Trophoblast cell (in vitro differentiated cells and primary cell): Measurements from ENCODE around the gene XIRP2.

Experiments used
- DNase-seq, 2 donors: peaks; one replicate each; pipeline ENCODE4 v3.0.0-alpha.2; 2016
- H2AFZ ChIP-seq: 2 replicates; pipeline ENCODE4 v1.6.1; 2013; ENCODE audit warnings: low read length, moderate library complexity, mild to moderate bottlenecking; ENCODE audit not compliant: insufficient read depth, poor library complexity
- H2AK5ac ChIP-seq: 2 replicates; pipeline ENCODE4 v1.6.1; 2013; ENCODE audit warnings: mild to moderate bottlenecking, low read length
- H2BK120ac ChIP-seq: 2 replicates; pipeline ENCODE4 v1.6.1; 2013; ENCODE audit warnings: low read length, mild to moderate bottlenecking, moderate library complexity; ENCODE audit not compliant: insufficient read depth, poor library complexity
- H2BK12ac ChIP-seq: 2 replicates; pipeline ENCODE4 v1.6.1; 2013; ENCODE audit warnings: mild to moderate bottlenecking, low read length, moderate library complexity
- H2BK5ac ChIP-seq: 2 replicates; pipeline ENCODE4 v1.6.1; 2013; ENCODE audit warnings: low read length, low read depth, moderate library complexity, mild to moderate bottlenecking; ENCODE audit not compliant: poor library complexity
- H3K14ac ChIP-seq: 2 replicates; pipeline ENCODE4 v1.6.1; 2013; ENCODE audit warnings: mild to moderate bottlenecking, low read length
- H3K18ac ChIP-seq: 2 replicates; pipeline ENCODE4 v1.6.1; 2013; ENCODE audit warnings: mild to moderate bottlenecking, low read length
- H3K23ac ChIP-seq: 2 replicates; pipeline ENCODE4 v1.6.1; 2013; ENCODE audit warnings: low read length
- H3K27ac ChIP-seq: 2 replicates; pipeline ENCODE4 v1.5.1; 2013; ENCODE audit warnings: low read depth, mild to moderate bottlenecking, inconsistent platforms, low read length, moderate library complexity
- H3K27me3 ChIP-seq: 2 replicates; pipeline ENCODE4 v1.6.1; 2013; ENCODE audit warnings: inconsistent platforms, mild to moderate bottlenecking, low read length, moderate library complexity; ENCODE audit not compliant: insufficient read depth
- H3K36me3 ChIP-seq, 2 experiments: 1 replicate in 1 of 2; 2 replicates in 1 of 2; pipeline ENCODE4 v1.6.1; 2013; ENCODE audit warnings: low read length in 2 of 2, mild to moderate bottlenecking in 2 of 2, moderate library complexity in 1 of 2; ENCODE audit not compliant: insufficient read depth in 2 of 2, control insufficient read depth in 1 of 2
- H3K4ac ChIP-seq: 2 replicates; pipeline ENCODE4 v1.6.1; 2013; ENCODE audit warnings: low read depth, mild to moderate bottlenecking, low read length, moderate library complexity
- H3K4me1 ChIP-seq, 2 experiments: 1 replicate in 1 of 2; 2 replicates in 1 of 2; pipeline ENCODE4 v1.6.1; 2013; ENCODE audit warnings: low read length in 2 of 2, mild to moderate bottlenecking in 2 of 2, moderate library complexity in 1 of 2; ENCODE audit not compliant: insufficient read depth in 2 of 2, control insufficient read depth in 1 of 2
- H3K4me2 ChIP-seq: 2 replicates; pipeline ENCODE4 v1.6.1; 2013; ENCODE audit warnings: inconsistent platforms, mild to moderate bottlenecking, low read length, moderate library complexity
- H3K4me3 ChIP-seq: 2 replicates; pipeline ENCODE4 v1.5.1; 2013; ENCODE audit warnings: mild to moderate bottlenecking, low read depth, low read length, inconsistent platforms
- H3K79me1 ChIP-seq: one replicate; pipeline ENCODE4 v1.6.1; 2013; ENCODE audit warnings: low read length
- H3K79me2 ChIP-seq: 2 replicates; pipeline ENCODE4 v1.6.1; 2013; ENCODE audit warnings: low read length, mild to moderate bottlenecking; ENCODE audit not compliant: control insufficient read depth, insufficient read depth, poor library complexity
- H3K9ac ChIP-seq: 2 replicates; pipeline ENCODE4 v1.6.1; 2013; ENCODE audit warnings: mild to moderate bottlenecking, low read length
- H3K9me3 ChIP-seq: 2 replicates; pipeline ENCODE4 v1.6.1; 2013; ENCODE audit warnings: low read depth, mild to moderate bottlenecking, control low read depth, inconsistent platforms, low read length; ENCODE audit not compliant: insufficient read depth
- H4K12ac ChIP-seq: 2 replicates; pipeline ENCODE4 v1.6.1; 2013; ENCODE audit warnings: low read depth, mild to moderate bottlenecking, low read length, moderate library complexity
- H4K8ac ChIP-seq: 2 replicates; pipeline ENCODE4 v1.6.1; 2013; ENCODE audit warnings: low read depth, mild to moderate bottlenecking, low read length, moderate library complexity
- H4K91ac ChIP-seq: one replicate; pipeline ENCODE4 v1.6.1; 2013; ENCODE audit warnings: low read depth, mild to moderate bottlenecking, low read length, moderate library complexity
- WGBS: extraction: QIAGEN DNeasy Blood & Tissue Kit; methylation state at CpG from one replicate; pipeline ENCODE4 v1.1.7; 2013; ENCODE audit warnings: missing lambda C conversion rate; ENCODE audit not compliant: insufficient read length, insufficient coverage; ENCODE audit errors: extremely low coverage; 5-methylcytosine and 5-hydroxymethylcytosine counted together

Gene XIRP2

DNA sequence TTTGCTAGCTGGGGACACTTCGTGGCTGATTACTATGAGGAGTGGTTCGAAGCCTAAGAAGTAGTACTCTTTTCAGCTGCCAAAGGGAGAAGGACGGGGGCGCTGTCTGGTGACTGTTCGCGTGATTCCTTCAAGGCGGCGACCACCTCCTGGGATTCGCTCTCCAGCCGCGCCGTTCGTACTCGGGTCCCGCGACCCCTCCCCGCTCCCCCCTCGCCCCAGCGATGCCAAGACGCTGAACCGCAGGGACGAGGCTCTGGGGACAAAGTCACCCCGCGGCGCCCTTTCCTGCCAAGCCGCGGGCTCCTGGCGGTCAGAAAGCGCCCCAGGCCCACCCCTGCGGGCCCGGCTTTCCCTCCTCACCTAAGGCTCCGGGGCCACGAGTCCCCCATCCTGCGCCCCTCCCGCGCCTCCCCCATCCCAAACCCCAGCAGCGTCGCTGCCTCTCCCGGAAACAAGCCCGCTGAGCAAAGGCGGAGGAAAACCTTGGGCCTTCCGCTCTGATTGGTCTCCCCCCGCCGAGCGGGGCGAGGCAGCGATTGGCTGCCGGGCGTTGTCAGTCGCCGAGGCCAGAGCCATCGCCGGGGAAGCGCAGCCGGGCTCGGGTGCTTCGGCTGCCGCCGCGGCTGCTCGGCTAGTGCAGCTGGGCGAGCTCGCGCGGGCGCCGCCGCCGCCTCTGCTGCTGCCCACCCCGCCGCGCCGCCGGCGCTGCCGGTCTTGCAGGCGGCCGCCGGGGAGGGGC is 404.3 kb downstream of the XIRP2 start, which contains the start of gene B3GALT1:
Gene B3GALT1, plus strand, starts transcription at position 572 of the 742 bp plus-strand sequence.
- H2AFZ ChIP-seq, result peak within 1 kb of the TSS; percentile 60
- peaks cover 10 to 11% of the 10 kb centered on the region in 2 experiments for H3K4me1 ChIP-seq
- H2BK5ac ChIP-seq, result peak within 1 kb of the TSS; percentile 24
- H3K79me1 ChIP-seq, result peaks cover 3% of the 10 kb centered on the region
- peak within 1 kb of the TSS; percentile 48 for H2BK120ac ChIP-seq
- peak within 1 kb of the TSS; percentile 72 for H4K91ac ChIP-seq
- H3K4me2 ChIP-seq, result peak within 1 kb of the TSS; percentile 98
- no peak within 1 kb of the TSS for H3K23ac ChIP-seq
- peak; percentile 68 to 70 for DNase-seq
- H3K18ac ChIP-seq, result no peak within 1 kb of the TSS
- H3K9ac ChIP-seq, result peak within 1 kb of the TSS; percentile 87
- H3K4me3 ChIP-seq, result peak within 1 kb of the TSS; percentile 82
- H4K12ac ChIP-seq, result peak within 1 kb of the TSS; percentile 75
- peak within 1 kb of the TSS; percentile 24 for H3K4ac ChIP-seq
- peak within 1 kb of the TSS; percentile 55 for H3K27ac ChIP-seq
- no peak within 1 kb of the TSS for H2BK12ac ChIP-seq
- H3K14ac ChIP-seq, result peak within 1 kb of the TSS; percentile 37
- H3K27me3 ChIP-seq, result peaks cover 9% of the 10 kb centered on the region
- H3K79me2 ChIP-seq, result no peaks in the 10 kb centered on the region
- H4K8ac ChIP-seq, result peak within 1 kb of the TSS; percentile 87
- H3K9me3 ChIP-seq, result no peaks in the 10 kb centered on the region
- no peak within 1 kb of the TSS for H2AK5ac ChIP-seq
- no CpG with 5 or more reads among the region's 79 CpGs for WGBS
- H3K36me3 ChIP-seq, result no peaks in the 10 kb centered on the region

DNA sequence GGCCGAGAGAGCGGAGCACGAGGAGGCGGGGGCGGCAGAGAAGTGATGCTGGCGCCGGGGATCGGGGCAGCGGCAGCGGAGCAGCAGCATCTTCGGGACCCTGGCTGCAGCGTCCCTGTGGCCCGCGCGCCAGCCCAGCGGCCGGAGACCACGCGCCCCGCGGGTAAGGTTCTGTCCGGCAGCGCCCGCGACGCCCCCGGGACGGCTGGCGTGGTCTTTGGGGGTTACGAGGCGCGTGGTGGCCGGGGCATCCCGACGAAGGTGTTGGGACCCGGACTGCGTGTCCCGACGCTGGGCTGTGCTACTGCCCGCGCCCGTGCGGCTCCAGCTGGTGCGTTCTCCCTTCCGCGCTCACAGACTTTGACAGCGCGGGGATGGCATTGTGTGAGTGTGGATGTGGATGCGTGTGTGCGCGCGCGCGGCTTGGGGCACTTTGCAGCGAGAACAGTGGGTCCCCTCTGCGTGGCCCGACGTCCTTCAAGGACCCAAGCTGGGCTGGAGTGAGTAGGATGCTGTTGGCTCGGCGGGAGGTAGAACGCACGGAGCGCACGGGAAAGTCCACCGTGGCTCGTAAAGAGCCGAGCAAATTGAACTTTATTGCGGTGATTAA is 405.0 kb downstream of the XIRP2 start:
- Histone ChIP-seq H2BK120ac (no peak overlapping the region), H3K79me1 (peaks cover 3% of the 10 kb centered on the region), H4K8ac (no peak overlapping the region), H3K4me3 (peak overlapping the region; percentile 82), H3K4me2 (peak overlapping the region; percentile 98), H3K23ac (no peak overlapping the region), H3K27me3 (peaks cover 9% of the 10 kb centered on the region), H3K36me3 (no peaks in the 10 kb centered on the region), H2BK5ac (no peak overlapping the region), H4K12ac (no peak overlapping the region), H3K14ac (no peak overlapping the region), H3K18ac (no peak overlapping the region), H2AK5ac (no peak overlapping the region), H3K9me3 (no peaks in the 10 kb centered on the region), H2AFZ (peak overlapping the region; percentile 60), H3K4me1 (peaks cover 10 to 11% of the 10 kb centered on the region in 2 experiments), H3K9ac (no peak overlapping the region), H3K27ac (no peak overlapping the region), H3K79me2 (no peaks in the 10 kb centered on the region), H2BK12ac (no peak overlapping the region), H3K4ac (no peak overlapping the region), H4K91ac (no peak overlapping the region)
- DNase-seq, result peak in 1 of 2 donors; percentile 1
- WGBS, result no CpG with 5 or more reads among the region's 68 CpGs

DNA sequence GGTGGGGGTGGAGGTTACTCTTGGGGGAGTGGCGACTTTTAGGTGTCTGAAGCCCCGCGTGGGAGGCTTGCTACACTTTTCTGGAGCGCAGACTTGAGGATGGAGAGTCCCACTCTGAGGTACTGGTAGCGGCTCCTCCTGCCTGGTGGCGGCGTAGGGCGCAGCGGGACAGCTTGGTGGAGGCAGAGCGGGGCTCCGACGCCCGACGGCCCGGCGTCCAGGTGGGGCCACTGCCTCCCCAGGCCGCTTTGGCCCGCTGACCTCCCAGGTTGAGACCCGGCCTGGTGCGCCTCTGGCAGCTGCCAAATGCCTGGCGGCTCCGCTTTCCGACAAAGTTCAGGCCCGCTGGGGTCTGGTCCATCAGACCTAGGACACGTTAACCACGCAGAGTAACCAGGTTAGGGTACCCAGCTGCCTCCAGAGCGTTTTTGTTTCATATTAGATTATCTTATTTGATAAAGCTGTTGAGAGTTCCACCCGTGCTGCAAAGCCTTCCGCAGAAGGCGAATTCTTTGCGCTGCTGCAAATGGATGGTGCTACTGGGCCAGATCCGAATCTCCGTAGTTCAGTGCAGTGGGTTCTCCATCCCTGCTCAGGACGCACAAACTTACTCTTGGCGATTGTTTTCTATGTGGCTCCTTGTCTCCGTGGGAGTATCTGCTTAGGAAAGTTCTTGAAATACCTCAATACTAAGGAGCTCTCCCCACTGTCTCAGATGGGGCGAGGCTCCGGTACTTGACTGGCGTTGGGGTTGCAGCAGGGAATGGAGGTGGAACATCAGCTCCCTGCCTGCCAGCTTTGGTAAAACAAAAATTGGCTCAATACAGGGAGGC is 405.9 kb downstream of the XIRP2 start:
- no CpG with 5 or more reads among the region's 39 CpGs for WGBS
- peak overlapping the region; percentile 98 for H3K4me2 ChIP-seq
- H3K9me3 ChIP-seq, result no peaks in the 10 kb centered on the region

DNA sequence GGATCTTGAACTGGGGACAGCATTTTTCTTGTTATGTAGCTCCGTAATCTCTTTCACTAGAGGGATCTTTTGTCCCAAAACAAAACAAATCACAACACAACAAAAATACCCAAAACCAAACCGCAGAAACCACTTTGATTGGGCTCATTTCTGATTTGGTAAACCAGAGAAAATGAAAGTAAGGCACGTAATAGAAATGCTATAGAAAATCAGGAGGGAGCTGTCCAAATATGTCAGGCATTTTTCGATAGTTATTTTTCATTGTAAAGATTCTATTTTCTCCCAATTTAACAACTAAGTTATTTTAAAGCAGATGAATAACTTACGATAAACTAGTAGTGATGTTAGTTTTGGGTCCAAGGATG is 406.5 kb downstream of the XIRP2 start:
- Histone ChIP-seq H3K79me2 (no peaks in the 10 kb centered on the region), H2BK120ac (no peak overlapping the region), H3K18ac (no peak overlapping the region), H2AFZ (no peak overlapping the region), H2BK5ac (no peak overlapping the region), H3K4me1 (peaks cover 10 to 11% of the 10 kb centered on the region in 2 experiments), H3K4me2 (peak overlapping the region; percentile 98), H4K8ac (no peak overlapping the region), H3K23ac (no peak overlapping the region), H4K91ac (no peak overlapping the region), H3K14ac (no peak overlapping the region), H3K79me1 (peaks cover 3% of the 10 kb centered on the region), H3K4ac (no peak overlapping the region), H3K9ac (no peak overlapping the region), H2AK5ac (no peak overlapping the region), H4K12ac (no peak overlapping the region), H3K36me3 (no peaks in the 10 kb centered on the region), H3K4me3 (no peak overlapping the region), H3K9me3 (no peaks in the 10 kb centered on the region), H3K27ac (no peak overlapping the region), H2BK12ac (no peak overlapping the region), H3K27me3 (peaks cover 9% of the 10 kb centered on the region)
- DNase-seq, result no peak
- WGBS, result no CpG with 5 or more reads among the region's 5 CpGs

More for the DNA sequence above, 405.9 kb downstream of the XIRP2 start:
- Histone ChIP-seq H3K27me3 (peaks cover 9% of the 10 kb centered on the region), H3K4me3 (peak overlapping the region; percentile 32), H4K12ac (no peak overlapping the region), H3K18ac (no peak overlapping the region), H2AK5ac (no peak overlapping the region), H2BK12ac (no peak overlapping the region), H3K23ac (no peak overlapping the region), H2AFZ (peak overlapping the region; percentile 39), H3K79me1 (peaks cover 3% of the 10 kb centered on the region), H3K36me3 (no peaks in the 10 kb centered on the region), H3K79me2 (no peaks in the 10 kb centered on the region), H2BK120ac (no peak overlapping the region), H4K8ac (no peak overlapping the region), H3K9ac (no peak overlapping the region), H3K4ac (no peak overlapping the region), H4K91ac (no peak overlapping the region), H3K14ac (no peak overlapping the region), H3K4me1 (peaks cover 10 to 11% of the 10 kb centered on the region in 2 experiments), H3K27ac (no peak overlapping the region), H2BK5ac (no peak overlapping the region)
- no peak for DNase-seq
